A673 (cell line): Measurements from ENCODE around the gene CUL1.

Experiments
- EZH2 ChIP-seq: fragments of 200-600 bp; sonication (generic); IDR thresholded peaks from 2 replicates; pipeline ENCODE4 v1.6.1; 2017; ENCODE audit warnings: borderline replicate concordance, low read depth, mild to moderate bottlenecking, mixed read lengths, antibody characterized with exemption, low read length; ENCODE audit not compliant: poor library complexity, severe bottlenecking
- TF ChIP-seq, protein P1 (sequence below): fragments of 300-800, 200-600 bp; sonication (generic); conservative IDR thresholded peaks from 2 replicates; pipeline ENCODE4 v1.5.1; 2017; ENCODE audit warnings: low read depth, mild to moderate bottlenecking, antibody characterized with exemption, low read length, moderate library complexity, mixed read lengths

DNA sequence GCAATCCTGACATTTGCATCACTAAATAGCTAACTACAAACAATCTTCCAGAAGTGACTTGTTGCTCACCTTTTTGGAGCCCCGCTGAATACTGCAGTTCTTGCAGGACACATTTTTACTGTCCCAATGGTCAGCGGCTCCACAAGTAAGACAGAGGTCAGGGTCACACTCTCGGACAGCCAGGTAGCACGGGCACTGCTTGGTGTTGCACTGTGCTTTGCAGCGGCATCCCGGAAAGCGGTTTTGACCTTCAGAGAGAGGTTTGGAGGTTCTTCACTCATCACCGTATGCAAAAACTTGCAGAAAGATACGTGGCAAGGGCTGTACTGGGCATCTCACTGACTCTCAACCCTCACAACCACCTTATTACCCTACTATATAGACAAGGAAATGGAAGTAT lies 115.2 kb downstream of the CUL1 start:
- TF ChIP-seq, protein P1, sequence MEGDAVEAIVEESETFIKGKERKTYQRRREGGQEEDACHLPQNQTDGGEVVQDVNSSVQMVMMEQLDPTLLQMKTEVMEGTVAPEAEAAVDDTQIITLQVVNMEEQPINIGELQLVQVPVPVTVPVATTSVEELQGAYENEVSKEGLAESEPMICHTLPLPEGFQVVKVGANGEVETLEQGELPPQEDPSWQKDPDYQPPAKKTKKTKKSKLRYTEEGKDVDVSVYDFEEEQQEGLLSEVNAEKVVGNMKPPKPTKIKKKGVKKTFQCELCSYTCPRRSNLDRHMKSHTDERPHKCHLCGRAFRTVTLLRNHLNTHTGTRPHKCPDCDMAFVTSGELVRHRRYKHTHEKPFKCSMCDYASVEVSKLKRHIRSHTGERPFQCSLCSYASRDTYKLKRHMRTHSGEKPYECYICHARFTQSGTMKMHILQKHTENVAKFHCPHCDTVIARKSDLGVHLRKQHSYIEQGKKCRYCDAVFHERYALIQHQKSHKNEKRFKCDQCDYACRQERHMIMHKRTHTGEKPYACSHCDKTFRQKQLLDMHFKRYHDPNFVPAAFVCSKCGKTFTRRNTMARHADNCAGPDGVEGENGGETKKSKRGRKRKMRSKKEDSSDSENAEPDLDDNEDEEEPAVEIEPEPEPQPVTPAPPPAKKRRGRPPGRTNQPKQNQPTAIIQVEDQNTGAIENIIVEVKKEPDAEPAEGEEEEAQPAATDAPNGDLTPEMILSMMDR, result no peak
- no peak for TF ChIP-seq EZH2
